H1 (cell line): Measurements from ENCODE around the gene UBE2E2.

Experiments
- HDAC6 ChIP-seq: IDR thresholded peaks from one replicate; pipeline ENCODE4 v1.7.1; 2012; ENCODE audit warnings: low read depth, mild to moderate bottlenecking, inconsistent platforms, low read length, moderate library complexity
- POU5F1 ChIP-seq: IDR thresholded peaks from 2 replicates; pipeline ENCODE4 v1.6.1; 2011; ENCODE audit warnings: low read depth, mild to moderate bottlenecking, low read length, moderate library complexity
- SP1 ChIP-seq: IDR thresholded peaks from 2 replicates; pipeline ENCODE4 v1.6.1; 2011; ENCODE audit warnings: low read depth, low read length
- TAF1 ChIP-seq: IDR thresholded peaks from 2 replicates; pipeline ENCODE4 v1.6.1; 2011; ENCODE audit warnings: mild to moderate bottlenecking, low read depth, low read length
- TBP ChIP-seq: IDR thresholded peaks from 2 replicates; pipeline ENCODE4 v1.6.1; 2011; ENCODE audit warnings: low read depth, low read length, improper control_type of control experiment
- TF ChIP-seq, protein P1 (sequence below), 3 experiments: IDR thresholded peaks; 1 replicate in 2 of 3; 2 replicates in 1 of 3; pipeline versions ENCODE4 v1.5.1 to v1.6.1; 2011; ENCODE audit warnings: low read length in 3 of 3, mild to moderate bottlenecking in 3 of 3, inconsistent platforms in 2 of 3, low read depth in 1 of 3, moderate library complexity in 1 of 3; ENCODE audit not compliant: insufficient read depth in 1 of 3; ENCODE audit errors: control extremely low read depth in 1 of 3
- TF ChIP-seq, protein P2 (sequence below): IDR thresholded peaks from 2 replicates; pipeline ENCODE4 v1.6.1; 2011; ENCODE audit warnings: low read length, improper control_type of control experiment

DNA sequence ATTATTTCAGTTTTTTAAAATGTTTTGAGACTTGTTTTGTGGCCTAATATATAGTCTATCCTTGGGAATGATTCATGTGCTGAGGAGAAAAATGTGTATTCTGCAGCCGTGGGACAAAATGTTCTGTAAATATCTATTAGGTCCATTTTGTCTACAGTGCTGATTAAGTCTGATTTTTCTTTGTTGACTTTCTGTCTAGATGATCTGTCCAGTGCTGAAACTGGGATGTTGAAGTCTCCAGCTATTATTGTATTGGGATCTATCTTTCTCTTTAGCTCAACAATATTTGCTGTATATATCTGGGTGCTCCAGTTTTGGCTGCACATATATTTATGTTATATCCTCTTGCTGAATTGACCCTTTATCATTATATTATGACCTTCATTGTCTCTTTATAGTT, 85.2 kb downstream of the UBE2E2 start:
- TF ChIP-seq, protein P1, sequence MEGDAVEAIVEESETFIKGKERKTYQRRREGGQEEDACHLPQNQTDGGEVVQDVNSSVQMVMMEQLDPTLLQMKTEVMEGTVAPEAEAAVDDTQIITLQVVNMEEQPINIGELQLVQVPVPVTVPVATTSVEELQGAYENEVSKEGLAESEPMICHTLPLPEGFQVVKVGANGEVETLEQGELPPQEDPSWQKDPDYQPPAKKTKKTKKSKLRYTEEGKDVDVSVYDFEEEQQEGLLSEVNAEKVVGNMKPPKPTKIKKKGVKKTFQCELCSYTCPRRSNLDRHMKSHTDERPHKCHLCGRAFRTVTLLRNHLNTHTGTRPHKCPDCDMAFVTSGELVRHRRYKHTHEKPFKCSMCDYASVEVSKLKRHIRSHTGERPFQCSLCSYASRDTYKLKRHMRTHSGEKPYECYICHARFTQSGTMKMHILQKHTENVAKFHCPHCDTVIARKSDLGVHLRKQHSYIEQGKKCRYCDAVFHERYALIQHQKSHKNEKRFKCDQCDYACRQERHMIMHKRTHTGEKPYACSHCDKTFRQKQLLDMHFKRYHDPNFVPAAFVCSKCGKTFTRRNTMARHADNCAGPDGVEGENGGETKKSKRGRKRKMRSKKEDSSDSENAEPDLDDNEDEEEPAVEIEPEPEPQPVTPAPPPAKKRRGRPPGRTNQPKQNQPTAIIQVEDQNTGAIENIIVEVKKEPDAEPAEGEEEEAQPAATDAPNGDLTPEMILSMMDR (IDR thresholded peaks at IDR 0.05; ENCODE audit: control extremely low read depth in 1 of 3, insufficient read depth in 1 of 3, low read depth in 1 of 3, low read length in 3 of 3) = no peak
- TF ChIP-seq TBP (no peak), HDAC6 (no peak), POU5F1 (no peak), TAF1 (no peak), SP1 (no peak)
- TF ChIP-seq, protein P2, sequence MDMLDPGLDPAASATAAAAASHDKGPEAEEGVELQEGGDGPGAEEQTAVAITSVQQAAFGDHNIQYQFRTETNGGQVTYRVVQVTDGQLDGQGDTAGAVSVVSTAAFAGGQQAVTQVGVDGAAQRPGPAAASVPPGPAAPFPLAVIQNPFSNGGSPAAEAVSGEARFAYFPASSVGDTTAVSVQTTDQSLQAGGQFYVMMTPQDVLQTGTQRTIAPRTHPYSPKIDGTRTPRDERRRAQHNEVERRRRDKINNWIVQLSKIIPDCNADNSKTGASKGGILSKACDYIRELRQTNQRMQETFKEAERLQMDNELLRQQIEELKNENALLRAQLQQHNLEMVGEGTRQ = no peak
